ENCODE results near the gene IGF2BP3.

Gene IGF2BP3

GRCh38 chr7:23298141-23298881, 172.0 kb downstream of the IGF2BP3 start:
- DNase-seq = peak in 3 of 51 donors; percentile 2 to 7 (median 2)

- no peak for DNase-seq
These were observed 174.9 kb downstream of the IGF2BP3 start for GRCh38 chr7:23295401-23295697.

GRCh38 chr7:23294549-23295400, 175.5 kb downstream of the IGF2BP3 start:
- no peak for DNase-seq

GRCh38 chr7:23293500-23294073, 176.7 kb downstream of the IGF2BP3 start:
- no peak for DNase-seq

DNA sequence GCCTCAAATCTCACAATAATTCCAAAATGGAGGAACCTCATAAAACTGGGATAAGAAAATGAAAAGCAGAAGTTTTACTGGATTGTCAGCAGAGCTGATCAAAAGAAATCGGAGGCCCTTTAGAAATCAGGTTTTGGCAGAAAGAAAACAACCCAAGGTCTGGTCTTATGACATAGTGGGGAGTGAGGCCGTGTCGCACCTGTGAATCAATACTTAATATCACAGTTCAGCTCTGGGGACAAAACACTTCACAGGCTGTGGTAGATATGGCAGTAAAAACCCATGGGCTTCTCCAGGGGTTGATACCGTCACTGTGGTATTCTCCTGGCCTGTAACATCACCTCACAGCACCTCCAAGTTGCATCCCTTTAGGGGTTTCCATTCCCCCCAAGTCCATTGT, 177.7 kb downstream of the IGF2BP3 start:
- DNase-seq = no peak

- no peak for DNase-seq
These were observed 178.2 kb downstream of the IGF2BP3 start for GRCh38 chr7:23291957-23292560.

- DNase-seq = no peak
These were observed 179.3 kb downstream of the IGF2BP3 start for GRCh38 chr7:23290993-23291392.

GRCh38 chr7:23287612-23288011, 182.7 kb downstream of the IGF2BP3 start:
- DNase-seq = no peak

- DNase-seq = no peak
These were observed 184.3 kb downstream of the IGF2BP3 start for GRCh38 chr7:23285657-23286646.

DNA sequence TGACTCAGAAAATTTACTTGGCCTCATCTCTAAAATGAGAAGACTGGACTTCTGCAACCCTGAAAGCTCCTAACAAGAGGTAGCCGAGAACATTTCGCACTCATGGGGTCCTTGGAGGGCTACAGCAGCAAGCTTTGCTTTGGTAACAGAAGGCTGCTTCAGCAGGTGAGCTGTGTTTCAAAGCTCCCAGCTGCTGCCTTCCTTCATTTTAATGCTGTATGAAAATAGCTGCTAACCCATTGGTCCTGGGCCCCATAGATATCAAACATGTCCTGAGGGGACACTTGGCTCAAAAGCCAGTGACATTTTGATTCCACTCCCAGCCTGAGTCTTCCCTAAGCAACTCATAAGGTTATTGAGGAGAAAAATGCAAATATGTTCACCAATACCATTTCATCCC, 185.4 kb downstream of the IGF2BP3 start:
- DNase-seq = no peak

- no peak for DNase-seq
These were observed 187.2 kb downstream of the IGF2BP3 start for GRCh38 chr7:23283086-23283485.

GRCh38 chr7:23279819-23280525, 190.3 kb downstream of the IGF2BP3 start:
- DNase-seq = no peak

DNA sequence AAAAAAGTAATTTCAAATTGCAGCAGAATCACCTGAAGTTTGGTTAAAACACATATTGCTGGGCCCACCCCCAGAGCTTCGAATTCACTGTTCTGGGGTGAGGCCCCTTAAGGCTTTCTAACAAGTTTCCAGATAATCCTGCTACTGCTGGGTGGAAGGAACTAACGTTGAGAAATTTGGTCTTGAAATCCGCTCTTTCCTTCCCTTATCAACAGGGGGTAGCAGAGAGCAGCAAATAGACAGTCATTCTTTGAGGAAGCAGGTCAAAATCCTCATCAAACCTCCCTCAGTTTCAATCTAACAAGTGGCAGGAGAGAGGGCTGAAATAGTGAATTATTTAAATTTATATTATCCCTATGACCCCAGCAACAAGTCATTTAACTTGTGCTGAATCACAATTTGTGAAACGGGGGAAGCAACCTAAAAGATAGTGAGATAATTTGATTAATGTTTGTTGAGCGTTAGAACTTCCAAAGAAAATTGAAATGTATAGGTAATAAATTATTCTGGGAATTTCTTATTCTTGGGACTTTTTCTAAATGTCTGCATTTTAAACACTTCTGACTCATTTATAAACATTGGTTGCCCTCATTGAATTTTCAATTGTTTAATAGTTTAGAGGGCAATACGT, 192.8 kb downstream of the IGF2BP3 start:
- peak in 3 of 51 donors; percentile 9 to 44 (median 17) for DNase-seq

GRCh38 chr7:23276947-23277346, 193.3 kb downstream of the IGF2BP3 start:
- no peak for DNase-seq

DNA sequence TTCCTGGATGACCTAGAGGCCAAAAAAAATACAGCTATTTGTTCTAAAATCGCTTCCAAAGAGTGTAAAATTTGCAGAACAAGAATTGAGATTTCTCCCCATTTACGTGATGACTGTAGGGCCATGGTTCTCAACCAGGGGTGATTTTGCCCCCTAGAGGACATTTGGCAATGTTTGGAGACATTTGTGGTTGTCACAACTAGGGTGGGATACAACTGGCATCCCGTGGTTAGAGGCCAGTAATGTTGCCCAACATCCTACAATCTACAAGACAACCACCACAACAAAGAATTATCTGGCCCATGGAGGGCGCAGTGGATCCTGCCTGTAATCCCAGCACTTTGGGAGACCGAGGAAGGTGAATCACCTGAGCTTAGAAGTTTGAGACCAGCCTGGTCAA, 193.9 kb downstream of the IGF2BP3 start:
- no peak for DNase-seq

DNA sequence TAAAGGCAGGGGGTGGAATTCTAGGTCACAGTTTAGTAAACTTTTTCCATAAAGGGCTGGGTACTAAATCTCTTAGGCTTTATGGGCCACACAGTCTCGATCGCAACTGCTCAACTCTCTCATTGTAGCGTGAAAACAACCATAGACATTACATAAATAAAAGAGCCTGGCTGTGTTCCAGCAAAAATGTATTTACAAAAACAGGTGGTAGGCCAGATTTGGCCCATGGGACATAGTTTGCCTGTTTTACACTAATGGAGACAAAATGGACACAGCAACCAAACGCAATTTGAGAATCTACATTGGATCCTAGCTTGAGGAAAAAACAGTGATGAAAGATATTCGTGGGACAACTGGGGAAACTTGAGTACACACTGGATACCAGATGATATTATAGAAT, 194.4 kb downstream of the IGF2BP3 start:
- no peak for DNase-seq

DNA sequence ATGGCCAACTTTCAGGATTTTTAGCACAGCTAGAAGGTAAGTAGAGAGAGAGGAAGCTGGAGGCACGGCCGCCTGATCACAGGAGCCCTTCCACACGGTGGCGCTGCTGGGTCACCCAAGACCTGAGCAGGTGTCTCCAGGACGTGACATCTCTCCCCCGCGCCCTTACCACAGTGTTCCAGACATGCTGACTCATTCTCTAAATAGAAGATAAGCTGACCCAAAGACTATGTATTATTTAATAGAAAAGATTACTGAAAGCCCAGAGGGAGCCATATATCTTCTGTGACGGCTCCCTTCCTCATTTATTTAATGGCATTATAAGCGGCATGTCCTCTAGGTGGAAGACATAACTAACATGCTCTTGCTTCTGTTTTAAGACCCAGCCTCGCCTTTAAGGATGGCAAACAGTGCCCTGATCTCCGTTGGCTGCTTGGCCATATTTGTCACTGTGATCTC, 197.1 kb downstream of the IGF2BP3 start:
- peak in 30 of 51 donors; percentile 2 to 61 (median 12) for DNase-seq

DNA sequence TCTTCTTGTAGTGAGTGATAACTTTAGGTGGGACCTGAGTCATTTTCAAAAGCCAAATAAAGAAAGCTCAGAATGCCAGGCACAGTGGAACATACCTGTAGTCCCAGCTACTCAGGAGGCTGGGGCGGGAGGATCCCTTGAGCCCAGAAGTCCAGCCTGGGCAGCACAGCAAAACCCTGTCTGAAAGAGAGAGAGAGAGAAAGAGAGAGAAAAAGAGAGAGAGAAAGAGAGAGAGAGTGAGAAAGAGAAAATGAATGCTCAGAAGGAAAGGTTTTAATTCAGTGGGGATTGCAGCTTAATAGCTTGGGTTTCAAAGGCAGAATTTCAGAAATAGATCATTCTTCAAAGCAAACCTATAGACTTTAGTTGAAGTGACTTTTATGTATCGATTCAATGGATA, 198.0 kb downstream of the IGF2BP3 start:
- DNase-seq = no peak

DNA sequence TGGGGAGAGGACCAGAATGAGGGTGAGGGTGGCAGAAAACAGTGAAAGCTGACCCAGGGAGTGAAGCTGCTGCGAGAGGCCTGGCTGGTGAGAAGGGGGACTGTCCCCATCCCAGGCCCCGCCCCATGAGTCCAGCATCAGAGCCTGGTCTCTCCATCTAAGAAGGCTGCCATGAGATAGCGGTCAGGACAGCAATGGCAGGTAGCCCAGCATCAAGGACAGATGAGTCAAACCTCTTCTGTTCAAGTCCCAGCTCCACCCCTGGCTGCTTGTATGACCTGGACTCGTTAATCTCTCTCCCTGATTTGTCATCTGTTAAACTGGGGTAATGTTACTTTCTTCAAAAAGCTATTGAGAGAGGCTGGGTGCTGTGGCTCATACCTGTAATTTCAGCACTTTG, 201.5 kb downstream of the IGF2BP3 start:
- DNase-seq = no peak

- no peak for DNase-seq
These were observed 202.1 kb downstream of the IGF2BP3 start for GRCh38 chr7:23268167-23268566.
